Activated naive CD8-positive, alpha-beta T cell treated with anti-CD3 and anti-CD28 coated beads for 36 hours (primary cell): ENCODE measurements around the gene LAMA1. TPM values are rescaled to one million over a fixed set of nuclear protein-coding genes. Genes with fewer than 3 reads are reported as not detected.

Experiments
- DNase-seq: peaks from one replicate; pipeline ENCODE4 v3.0.0; 2021
- H3K27ac Mint-ChIP-seq: one replicate; pipeline ENCODE4 v1.8.0; 2022; ENCODE audit warnings: mild to moderate bottlenecking, moderate library complexity, mixed read lengths
- H3K27me3 Mint-ChIP-seq: one replicate; pipeline ENCODE4 v1.8.0; 2022; ENCODE audit warnings: mild to moderate bottlenecking, mixed read lengths
- H3K36me3 Mint-ChIP-seq: one replicate; pipeline ENCODE4 v1.8.0; 2021; ENCODE audit warnings: mild to moderate bottlenecking, mixed read lengths
- H3K4me1 Mint-ChIP-seq: one replicate; pipeline ENCODE4 v1.8.0; 2021; ENCODE audit warnings: mixed read lengths
- H3K4me3 Mint-ChIP-seq: one replicate; pipeline ENCODE4 v1.8.0; 2022; ENCODE audit warnings: mild to moderate bottlenecking, moderate library complexity, mixed read lengths
- H3K9me3 Mint-ChIP-seq: one replicate; pipeline ENCODE4 v1.8.0; 2022; ENCODE audit warnings: mixed read lengths
- total RNA-seq, 2 experiments: library from RNA; stranded (reverse); gene quantifications; one replicate each; pipeline ENCODE4 v1.2.3, GENCODE V29; 2021

The LAMA1 gene
- total RNA-seq, 2 experiments from 2014 or later, result not detected

DNA sequence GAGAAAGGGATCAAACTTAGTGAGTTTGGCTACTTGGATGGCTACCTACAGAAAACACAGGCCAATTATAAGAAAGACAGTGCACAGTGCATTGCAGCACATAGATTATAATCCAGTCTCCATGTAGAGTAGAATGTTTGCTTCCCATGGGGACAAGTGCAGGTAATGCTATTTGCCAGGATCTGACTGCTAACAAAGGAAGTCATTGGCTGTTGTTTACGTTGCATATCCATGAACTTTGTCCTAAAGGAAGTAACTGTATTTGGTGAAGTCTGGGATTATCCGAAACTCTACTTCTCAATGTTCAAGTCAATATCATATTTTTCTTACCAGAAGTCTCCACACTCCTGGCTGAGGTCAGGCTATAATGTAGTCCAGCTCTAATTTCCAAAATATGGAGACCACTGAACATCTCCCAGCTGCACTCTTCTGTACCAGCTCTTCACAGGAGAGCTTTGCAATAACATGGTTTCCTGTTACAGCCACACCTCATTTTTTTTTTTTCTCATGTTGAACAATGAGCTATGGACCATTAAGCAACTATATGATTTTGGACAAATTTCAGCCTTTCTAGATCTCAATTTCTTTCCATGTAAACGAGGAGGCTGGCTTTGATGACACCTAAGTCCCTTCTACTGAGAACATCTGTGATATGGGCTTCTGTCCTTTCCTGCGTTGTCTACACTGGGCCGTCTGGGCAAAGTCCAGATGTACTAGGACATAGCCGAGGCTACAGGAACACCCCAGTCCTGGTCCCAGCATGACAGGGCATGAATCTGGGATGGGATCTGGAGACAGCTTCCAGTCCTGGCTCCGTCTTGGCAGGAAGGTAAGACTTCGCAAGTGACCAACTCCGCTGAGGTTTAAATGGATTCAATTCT is 154.8 kb downstream of the LAMA1 start:
- Mint-ChIP-seq H3K9me3 (peaks cover 2% of the 10 kb centered on the region), H3K36me3 (no peaks in the 10 kb centered on the region), H3K27ac (no peak overlapping the region), H3K27me3 (no peaks in the 10 kb centered on the region), H3K4me3 (no peak overlapping the region), H3K4me1 (no peaks in the 10 kb centered on the region)
- no peak for DNase-seq

DNA sequence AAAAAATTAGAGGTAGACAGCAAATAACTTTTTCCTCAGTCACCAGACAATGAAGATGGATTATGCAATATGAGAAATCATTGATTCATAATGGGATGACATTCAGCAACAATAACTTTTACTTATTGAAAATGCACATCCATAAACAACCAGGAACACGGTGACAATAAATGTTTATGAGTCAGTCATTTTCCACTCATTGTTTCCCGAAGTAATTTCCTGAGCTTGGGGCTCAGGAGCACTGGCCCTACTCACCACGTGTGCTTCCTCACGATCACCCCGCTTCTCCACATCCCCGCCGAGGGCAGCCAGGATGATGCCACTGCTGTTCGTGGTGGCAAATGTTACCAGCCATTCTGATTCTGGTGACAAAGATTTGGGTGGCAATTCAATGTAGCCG is 156.3 kb downstream of the LAMA1 start:
- no peaks in the 10 kb centered on the region for H3K27me3 Mint-ChIP-seq
- H3K27ac Mint-ChIP-seq, result no peak overlapping the region
- H3K9me3 Mint-ChIP-seq, result peaks cover 2% of the 10 kb centered on the region
- no peak for DNase-seq
- no peak overlapping the region for H3K4me3 Mint-ChIP-seq
- H3K36me3 Mint-ChIP-seq, result no peaks in the 10 kb centered on the region
- H3K4me1 Mint-ChIP-seq, result no peaks in the 10 kb centered on the region

DNA sequence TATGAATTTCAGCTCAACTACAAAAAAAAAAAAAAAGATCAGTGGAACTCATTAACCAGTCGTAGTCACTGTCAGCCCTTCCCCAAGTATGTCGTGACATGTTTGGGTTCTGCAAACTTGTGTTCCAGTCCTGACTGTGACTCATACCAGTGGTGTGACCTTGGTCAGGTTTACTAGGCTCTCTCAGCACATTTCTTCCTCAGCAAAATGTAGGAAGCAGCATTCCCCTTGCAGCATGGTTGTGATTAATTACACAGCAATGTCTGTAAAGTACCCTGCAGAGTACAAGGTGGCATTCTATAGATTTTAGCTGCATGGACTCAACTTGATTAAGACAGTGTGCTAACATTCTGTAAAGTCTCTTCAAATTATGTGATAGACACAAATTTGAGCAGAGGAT is 156.9 kb downstream of the LAMA1 start:
- Mint-ChIP-seq H3K4me1 (no peaks in the 10 kb centered on the region), H3K27ac (no peak overlapping the region), H3K9me3 (peaks cover 2% of the 10 kb centered on the region), H3K4me3 (no peak overlapping the region), H3K27me3 (no peaks in the 10 kb centered on the region), H3K36me3 (no peaks in the 10 kb centered on the region)
- no peak for DNase-seq

DNA sequence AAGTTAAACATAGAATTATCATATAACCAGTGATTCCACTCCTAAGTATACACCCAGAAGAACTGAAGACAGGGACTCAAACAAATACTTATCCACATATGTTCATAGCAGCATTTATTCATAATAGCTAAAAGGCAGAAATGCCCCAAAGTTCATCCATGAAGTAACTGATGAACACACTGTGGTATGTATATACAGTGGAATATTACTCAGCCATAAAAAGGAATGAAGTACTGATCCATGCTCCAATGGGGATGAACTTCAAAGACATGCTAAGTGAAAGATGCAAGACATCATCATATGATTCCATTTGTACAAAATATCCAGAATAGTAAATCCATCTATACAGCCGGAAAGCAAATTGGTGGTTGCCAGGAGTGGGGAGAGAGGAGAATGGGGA is 157.5 kb downstream of the LAMA1 start:
- peaks cover 2% of the 10 kb centered on the region for H3K9me3 Mint-ChIP-seq
- no peak for DNase-seq
- H3K36me3 Mint-ChIP-seq, result no peaks in the 10 kb centered on the region
- H3K4me1 Mint-ChIP-seq, result no peaks in the 10 kb centered on the region
- H3K27ac Mint-ChIP-seq, result no peak overlapping the region
- no peak overlapping the region for H3K4me3 Mint-ChIP-seq
- H3K27me3 Mint-ChIP-seq, result no peaks in the 10 kb centered on the region

DNA sequence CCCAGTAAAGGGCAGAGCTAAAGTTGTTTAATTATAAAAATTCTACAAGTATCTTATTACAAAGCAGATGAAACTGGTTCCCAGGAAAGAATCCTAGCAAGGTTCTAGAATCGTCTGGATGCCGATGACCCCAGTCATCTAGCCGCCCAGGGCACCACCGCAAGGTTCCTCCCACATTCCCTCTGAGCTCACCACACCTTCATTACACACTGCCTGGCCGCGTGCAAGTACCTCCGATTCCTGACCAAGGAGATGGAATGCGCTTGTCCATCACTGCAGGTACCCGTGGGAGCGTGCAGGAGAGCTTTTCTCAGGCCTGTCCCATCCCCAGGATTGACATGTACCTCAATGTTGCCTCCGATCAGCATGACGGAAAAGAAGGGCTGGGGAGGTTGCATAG is 158.5 kb downstream of the LAMA1 start:
- H3K4me3 Mint-ChIP-seq, result no peak overlapping the region
- no peaks in the 10 kb centered on the region for H3K4me1 Mint-ChIP-seq
- peaks cover 2% of the 10 kb centered on the region for H3K9me3 Mint-ChIP-seq
- no peaks in the 10 kb centered on the region for H3K36me3 Mint-ChIP-seq
- no peak overlapping the region for H3K27ac Mint-ChIP-seq
- peaks cover 3% of the 10 kb centered on the region for H3K27me3 Mint-ChIP-seq
- no peak for DNase-seq

DNA sequence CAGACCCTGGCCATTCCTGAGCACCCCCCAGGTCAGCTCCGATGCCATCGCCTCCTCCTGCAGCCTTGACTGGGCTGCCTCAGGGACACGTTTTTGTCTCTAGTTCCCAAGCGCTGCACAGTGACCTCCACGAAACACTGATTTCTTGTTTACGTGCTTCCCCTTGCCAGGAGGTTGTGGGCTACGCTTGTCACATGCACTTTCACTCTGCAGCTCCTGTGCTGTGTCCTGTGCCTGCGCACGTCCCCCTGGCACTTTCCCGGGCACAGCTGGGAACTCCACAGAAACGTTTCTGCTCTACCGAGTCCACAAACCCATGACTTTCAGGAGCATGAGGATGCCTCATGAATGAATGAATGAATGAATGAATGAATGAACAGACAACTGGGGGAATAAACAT is 160.6 kb downstream of the LAMA1 start:
- Mint-ChIP-seq H3K4me1 (no peaks in the 10 kb centered on the region), H3K27ac (no peak overlapping the region)

DNA sequence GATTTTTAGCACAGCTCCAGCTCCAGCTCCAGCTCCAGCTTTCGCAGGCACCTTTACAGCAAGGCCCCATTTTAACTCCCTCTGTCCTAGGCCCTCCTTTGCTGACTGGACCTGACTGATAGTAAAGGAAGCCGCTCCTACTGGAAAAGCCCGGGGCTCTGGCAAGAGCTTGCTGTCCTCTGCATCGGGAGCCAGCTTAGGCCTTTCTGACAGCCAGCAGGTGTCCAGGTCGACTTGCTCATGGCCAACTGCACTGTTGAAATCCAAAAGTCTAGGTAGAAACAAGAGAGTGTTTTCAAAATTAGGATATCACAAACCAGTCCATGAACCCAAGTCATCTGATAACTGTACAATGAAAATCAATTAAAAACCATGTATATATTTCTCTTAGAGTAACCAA is 161.1 kb downstream of the LAMA1 start:
- no peaks in the 10 kb centered on the region for H3K4me1 Mint-ChIP-seq
- no peak overlapping the region for H3K27ac Mint-ChIP-seq
- H3K4me3 Mint-ChIP-seq, result no peak overlapping the region
- no peaks in the 10 kb centered on the region for H3K36me3 Mint-ChIP-seq
- H3K9me3 Mint-ChIP-seq, result peaks cover 3% of the 10 kb centered on the region
- H3K27me3 Mint-ChIP-seq, result peaks cover 3% of the 10 kb centered on the region
- no peak for DNase-seq

More for the DNA sequence above, 160.6 kb downstream of the LAMA1 start:
- no peak for DNase-seq
- H3K36me3 Mint-ChIP-seq, result no peaks in the 10 kb centered on the region
- peaks cover 3% of the 10 kb centered on the region for H3K27me3 Mint-ChIP-seq
- H3K4me3 Mint-ChIP-seq, result no peak overlapping the region
- peaks cover 2% of the 10 kb centered on the region for H3K9me3 Mint-ChIP-seq

DNA sequence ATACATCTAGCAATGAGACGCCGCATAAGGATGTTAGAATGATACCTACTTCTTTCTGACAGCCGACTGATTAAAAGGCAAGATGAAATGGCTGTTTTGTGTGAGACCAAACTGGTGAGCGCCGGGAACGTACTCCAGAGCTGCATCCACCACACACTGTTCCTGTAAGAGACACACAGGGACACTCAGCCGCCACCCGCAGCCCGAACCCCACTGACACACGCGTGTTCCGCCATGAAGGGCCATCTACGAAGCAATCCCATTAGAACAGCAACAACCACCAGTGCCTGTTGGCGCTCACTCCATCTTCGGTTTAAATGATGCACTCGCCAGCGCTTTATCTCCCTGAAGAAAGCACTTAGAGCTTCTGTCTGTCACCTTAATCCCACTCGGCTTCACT is 162.3 kb downstream of the LAMA1 start:
- H3K4me1 Mint-ChIP-seq, result no peaks in the 10 kb centered on the region
- DNase-seq, result no peak
- H3K4me3 Mint-ChIP-seq, result no peak overlapping the region
- peaks cover 3% of the 10 kb centered on the region for H3K27me3 Mint-ChIP-seq
- no peak overlapping the region for H3K27ac Mint-ChIP-seq
- H3K9me3 Mint-ChIP-seq, result peaks cover 3% of the 10 kb centered on the region
- H3K36me3 Mint-ChIP-seq, result no peaks in the 10 kb centered on the region

DNA sequence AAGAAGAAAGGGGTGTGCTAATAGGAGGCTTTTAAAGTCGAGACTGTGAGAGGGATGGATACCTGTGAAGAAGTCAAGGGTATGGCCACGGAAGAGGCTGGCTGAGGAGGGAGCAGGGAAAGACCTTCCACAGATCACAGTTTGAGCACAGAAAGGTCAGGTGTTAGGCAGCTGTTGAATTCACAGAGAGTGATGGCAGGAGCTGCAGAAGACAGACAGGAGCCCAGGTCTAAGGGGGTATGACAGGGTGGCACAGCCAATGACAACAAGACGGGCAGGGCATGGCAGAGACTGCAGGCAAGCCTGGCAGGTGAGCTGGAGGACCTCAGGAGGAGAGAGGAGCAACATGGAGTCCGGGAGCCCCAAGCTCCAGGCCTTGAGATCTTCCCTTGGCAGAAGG is 163.1 kb downstream of the LAMA1 start:
- Mint-ChIP-seq H3K4me3 (no peak overlapping the region), H3K27ac (no peak overlapping the region), H3K27me3 (peaks cover 3% of the 10 kb centered on the region), H3K36me3 (no peaks in the 10 kb centered on the region), H3K4me1 (no peaks in the 10 kb centered on the region), H3K9me3 (peaks cover 2% of the 10 kb centered on the region)
- no peak for DNase-seq

DNA sequence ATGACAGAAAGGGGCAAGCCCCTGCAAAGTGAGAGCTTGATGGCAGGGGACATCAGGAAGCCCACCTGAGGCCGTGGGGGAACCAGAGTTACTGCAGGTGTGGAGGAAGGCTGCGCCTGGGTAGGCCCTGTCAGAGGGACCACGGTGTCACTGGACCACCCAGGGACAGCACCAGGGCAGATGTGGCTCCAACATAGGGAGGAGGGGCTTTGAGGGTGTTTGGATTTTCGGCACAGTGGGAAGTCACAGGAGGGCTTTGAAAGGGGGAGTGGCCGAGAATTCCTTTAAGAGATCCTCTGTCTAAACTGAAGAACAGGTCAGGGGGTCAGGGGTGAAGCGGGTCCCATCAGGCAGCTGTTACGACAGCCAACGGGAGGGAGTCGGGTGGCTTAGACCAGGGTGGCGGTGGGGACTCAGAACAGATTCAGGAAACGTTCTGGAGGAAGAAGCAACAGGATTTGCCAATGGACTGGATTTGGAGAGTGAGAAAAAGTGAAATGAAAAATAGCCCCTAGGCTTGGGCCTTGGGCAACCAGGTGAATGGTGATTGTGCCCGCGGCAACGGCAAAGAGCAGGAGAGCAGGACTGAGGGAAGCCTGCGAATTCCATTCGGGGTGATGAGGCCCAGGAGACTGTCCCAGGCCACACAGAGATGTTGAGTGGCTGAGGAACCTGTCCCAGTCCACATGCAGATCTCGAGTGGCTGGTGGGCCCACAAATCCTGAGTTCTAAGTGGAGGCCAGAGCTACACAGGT is 166.1 kb downstream of the LAMA1 start:
- Mint-ChIP-seq H3K4me3 (no peak overlapping the region), H3K4me1 (no peaks in the 10 kb centered on the region), H3K36me3 (no peaks in the 10 kb centered on the region), H3K9me3 (peaks cover 2% of the 10 kb centered on the region), H3K27me3 (peaks cover 3% of the 10 kb centered on the region), H3K27ac (peak overlapping the region; percentile 40)
- no peak for DNase-seq

DNA sequence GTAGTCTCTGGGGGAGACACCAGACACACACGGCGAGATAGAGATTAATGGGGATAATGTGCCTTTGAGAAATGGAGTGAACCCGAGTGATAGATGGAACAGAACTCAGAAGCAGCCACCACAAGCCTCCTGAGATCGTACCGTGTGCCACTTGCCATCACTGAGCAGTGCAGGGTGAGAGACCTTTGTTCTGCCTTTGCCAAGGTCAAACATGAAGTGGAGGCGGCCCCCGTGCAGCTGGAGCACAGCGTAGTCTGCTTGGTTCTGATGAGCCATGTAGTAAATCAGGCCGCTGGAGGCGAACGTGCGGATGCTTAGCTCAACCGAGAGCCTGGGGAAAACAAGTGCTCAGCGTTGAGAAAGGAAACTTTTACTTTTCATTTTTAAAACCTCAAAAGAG is 167.0 kb downstream of the LAMA1 start:
- Mint-ChIP-seq H3K36me3 (no peaks in the 10 kb centered on the region), H3K27ac (no peak overlapping the region), H3K9me3 (peaks cover 2% of the 10 kb centered on the region), H3K27me3 (peaks cover 3% of the 10 kb centered on the region), H3K4me1 (no peaks in the 10 kb centered on the region), H3K4me3 (no peak overlapping the region)
- DNase-seq, result no peak

DNA sequence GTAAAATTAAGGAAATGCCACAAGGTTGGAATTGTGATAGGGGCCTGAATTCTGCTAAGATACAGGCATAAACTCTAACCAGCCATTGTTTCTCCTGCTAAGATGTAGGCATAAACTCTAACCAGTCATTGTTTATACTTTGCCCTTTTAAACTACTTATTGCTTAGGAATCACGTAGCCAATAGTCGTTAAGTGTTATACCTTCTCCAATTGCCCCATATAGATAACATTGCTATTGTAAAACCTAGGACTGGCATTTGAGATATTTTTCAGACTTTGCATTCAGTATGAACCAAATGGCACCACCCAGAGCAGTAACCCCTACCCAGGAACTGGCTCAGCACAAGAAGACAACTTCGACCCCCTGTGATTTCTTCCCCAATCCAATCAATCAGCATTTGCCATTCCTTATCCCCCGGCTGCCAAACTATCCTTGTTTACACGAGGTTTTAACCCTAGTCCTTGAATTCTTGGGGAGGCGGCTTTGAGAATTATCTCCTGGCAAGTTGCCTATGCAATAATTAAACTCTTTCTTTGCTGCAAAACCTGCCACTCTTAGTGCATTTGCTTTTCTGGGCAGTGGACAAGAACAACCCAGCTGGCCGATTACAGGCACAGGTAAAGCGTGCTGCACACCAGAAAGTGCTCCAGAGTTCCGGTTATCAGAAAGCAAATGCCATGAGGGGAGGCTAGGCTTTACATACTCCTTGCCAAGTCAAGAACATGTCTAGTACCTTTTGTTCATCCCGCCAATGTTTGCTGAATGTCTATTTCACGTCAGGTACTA is 167.6 kb downstream of the LAMA1 start:
- no peaks in the 10 kb centered on the region for H3K4me1 Mint-ChIP-seq
- H3K4me3 Mint-ChIP-seq, result no peak overlapping the region

DNA sequence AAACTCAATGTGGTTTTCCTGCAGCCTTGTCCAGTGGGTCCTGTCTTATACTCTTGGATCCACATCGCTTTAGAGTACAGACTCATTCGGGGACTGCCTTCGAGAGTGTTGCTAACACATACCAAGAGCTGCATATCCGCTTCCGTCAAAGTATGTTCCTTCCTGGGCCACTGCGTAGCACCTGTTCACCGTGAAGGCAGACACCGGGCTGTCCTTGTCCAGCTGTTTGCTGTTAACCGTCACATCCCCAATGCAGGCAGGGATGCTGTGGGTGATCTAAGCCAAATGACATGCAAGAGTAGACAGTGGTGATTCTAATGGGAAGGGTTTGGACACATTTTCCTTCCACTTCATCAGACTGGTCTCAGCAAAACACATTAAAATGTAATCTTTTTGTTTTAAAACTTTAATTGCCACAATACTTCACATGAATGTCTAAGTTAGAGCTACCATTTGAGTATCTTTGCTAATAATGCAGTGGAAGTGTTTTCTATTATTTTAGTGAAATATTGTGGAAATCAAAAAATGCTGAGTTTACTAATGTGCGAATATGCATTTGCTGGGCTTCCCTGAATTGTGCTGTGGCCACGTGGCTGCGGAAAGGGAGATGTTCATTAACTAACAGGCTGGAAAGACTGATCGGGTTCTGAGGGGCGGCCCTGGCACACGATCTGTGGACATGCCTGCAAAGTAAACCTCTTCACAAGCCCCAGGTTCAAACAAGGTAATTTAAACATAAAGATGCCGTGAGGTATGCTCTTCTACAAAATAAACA is 169.1 kb downstream of the LAMA1 start:
- Mint-ChIP-seq H3K4me1 (no peaks in the 10 kb centered on the region), H3K36me3 (no peaks in the 10 kb centered on the region), H3K4me3 (no peak overlapping the region), H3K9me3 (peaks cover 2% of the 10 kb centered on the region), H3K27me3 (no peaks in the 10 kb centered on the region), H3K27ac (no peak overlapping the region)
- no peak for DNase-seq

More for the DNA sequence above, 167.6 kb downstream of the LAMA1 start:
- Mint-ChIP-seq H3K36me3 (no peaks in the 10 kb centered on the region), H3K9me3 (peaks cover 2% of the 10 kb centered on the region), H3K27me3 (peaks cover 3% of the 10 kb centered on the region), H3K27ac (no peak overlapping the region)
- DNase-seq, result no peak

DNA sequence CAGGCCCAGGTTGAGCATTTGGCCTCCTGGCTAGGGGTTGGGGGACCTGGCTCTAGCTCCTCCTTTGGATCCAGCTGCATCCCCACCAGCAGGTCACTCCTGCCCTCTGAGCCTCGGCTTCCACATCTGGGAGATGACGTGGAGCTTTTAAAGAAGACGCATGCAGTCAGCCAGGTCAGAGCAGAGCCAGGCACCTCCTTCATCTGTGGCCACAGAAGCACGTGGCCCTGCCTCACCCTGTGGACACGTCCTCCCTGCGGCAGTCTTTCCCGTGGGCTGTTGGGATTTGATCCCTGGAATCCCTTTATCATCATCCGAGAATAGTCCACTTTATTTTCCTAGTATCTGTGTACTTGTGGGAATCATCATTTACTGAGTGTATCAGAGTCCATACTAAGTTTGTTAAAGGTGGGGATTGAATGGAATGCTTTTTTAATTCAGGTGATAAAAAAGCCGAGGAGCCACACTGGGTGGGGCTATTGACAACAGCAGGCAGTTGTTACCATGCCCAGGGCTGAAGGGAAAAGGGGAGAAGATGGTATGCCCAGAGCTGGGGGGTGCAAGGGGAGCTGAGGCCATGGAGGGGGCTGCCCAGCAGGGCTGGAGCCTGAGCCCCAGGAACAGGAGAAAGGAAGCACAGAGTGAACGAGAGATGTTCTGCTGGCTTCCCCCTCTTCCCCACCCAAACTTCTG is 170.1 kb downstream of the LAMA1 start:
- DNase-seq, result no peak
- Mint-ChIP-seq H3K36me3 (no peaks in the 10 kb centered on the region), H3K4me3 (no peak overlapping the region), H3K27me3 (no peaks in the 10 kb centered on the region), H3K27ac (no peak overlapping the region), H3K9me3 (peaks cover 2% of the 10 kb centered on the region), H3K4me1 (no peaks in the 10 kb centered on the region)
